Liver (tissue), 3 donors: ENCODE data around the gene RPTOR.

Experiments
- CTCF ChIP-seq: fragments of 150-350 bp; IDR thresholded peaks from 2 replicates; pipeline ENCODE4 v1.5.1; 2017; ENCODE audit warnings: improper control_type of control experiment, low read depth, low read length; ENCODE audit not compliant: missing input control
- JUND ChIP-seq, 2 donors: IDR thresholded peaks; 2 replicates each; pipeline ENCODE4 v1.6.1; 2016; ENCODE audit warnings: antibody characterized with exemption in 2 of 2
- donor health status: healthy.
- donor health status: healthy.

- TF ChIP-seq CTCF (no peak), JUND (IDR thresholded peaks at IDR 0.05) (no peak)
These were observed 216.7 kb downstream of the RPTOR start for GRCh38 chr17:80761110-80761871.
